Stimulated activated CD4-positive, alpha-beta T cell treated with anti-CD3 and anti-CD28 coated beads, Interleukin-15, amount 100 ng/mL, for 24 hours (primary cell): ENCODE data around the gene TDRD9.

Experiments used
- DNase-seq: peaks from one replicate; pipeline ENCODE4 v3.0.0-alpha.2; 2020

Gene TDRD9

DNA sequence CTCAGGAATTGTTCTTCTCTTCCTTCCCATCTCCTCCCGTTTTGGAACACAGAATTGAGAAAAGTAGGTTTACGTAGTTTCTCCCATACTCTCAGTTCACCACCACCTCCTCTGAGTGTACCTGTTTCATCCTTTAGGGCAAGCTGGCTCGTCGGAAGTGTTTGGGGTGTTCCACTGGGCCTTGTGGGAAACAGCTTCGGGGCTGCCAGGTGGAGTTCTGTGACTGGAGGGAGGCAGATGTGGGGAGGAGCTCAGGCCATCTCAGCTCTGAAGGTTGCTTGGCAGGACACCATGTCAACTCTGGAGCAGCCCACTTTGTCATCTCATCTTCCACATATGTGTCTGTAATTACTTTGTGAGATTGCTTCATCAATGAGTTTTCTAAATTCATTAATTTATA lies 67.6 kb downstream of the TDRD9 start:
- no peak for DNase-seq

DNA sequence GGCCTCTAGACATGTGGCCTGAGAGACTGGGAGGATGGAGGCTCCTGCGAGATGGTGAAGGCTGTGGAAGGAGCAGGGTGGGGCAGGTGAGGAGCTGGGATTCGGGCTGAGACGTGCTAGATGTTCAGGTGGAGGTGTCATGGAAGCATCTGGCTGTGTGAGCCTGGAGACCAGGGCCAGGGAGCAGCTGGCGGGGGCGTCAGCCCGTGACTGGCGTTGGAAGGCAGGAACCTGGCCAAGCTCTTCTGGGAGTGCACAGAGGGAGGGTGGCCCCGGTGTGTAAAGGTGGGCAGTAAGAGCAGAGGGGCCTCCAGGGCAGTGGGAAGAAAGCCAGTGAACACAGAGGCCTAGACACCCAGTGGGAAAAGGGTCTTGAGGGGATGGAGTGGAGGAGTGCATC lies 69.1 kb downstream of the TDRD9 start:
- no peak for DNase-seq

DNA sequence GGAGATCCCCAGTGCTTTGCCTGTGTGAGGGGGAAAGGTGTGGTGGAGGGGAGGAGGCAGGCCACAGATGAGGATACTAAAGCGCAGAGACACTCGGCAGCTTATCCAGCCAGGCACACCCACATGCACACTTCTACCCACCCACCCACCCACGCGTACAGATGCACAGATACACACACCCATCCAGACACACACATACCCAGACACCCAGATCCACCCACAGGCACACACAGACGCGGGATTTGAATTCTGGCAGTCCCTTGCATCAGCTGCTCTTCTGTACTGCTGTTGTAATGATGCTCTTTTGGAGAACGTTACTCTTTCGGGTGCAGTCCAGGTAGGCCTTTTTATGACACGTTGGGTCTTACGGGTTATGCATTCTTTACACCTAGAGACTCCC lies 69.8 kb downstream of the TDRD9 start:
- DNase-seq = no peak

DNA sequence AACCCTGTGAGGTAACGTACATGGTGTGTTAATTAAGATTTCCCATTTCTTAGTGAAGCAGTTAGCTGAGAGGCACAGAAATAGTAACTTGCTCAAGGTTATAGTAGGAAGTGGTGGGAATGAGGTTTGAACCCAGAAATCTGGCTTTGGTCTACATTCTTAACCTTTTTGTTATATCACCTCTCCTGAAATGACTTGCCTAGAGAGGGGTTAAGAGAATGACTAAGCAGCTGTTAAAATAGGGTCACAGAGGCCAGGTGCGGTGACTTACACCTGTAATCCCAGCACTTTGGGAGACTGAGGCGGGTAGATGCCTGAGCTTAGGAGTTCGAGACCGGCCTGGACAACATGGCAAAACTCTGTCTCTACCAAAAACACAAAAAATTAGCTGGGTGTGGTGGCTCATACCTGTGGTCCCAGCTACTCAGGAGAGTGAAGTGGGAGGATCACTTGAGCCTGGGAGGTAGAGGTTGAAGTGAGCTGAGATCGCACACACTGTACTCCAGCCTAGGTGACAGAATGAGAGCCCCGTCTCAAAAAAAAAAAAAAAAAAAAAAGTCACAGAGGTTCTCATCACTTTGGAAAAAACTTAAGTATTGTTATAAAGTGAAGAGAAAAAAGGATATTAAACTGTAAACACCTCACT lies 71.7 kb downstream of the TDRD9 start:
- DNase-seq = no peak

DNA sequence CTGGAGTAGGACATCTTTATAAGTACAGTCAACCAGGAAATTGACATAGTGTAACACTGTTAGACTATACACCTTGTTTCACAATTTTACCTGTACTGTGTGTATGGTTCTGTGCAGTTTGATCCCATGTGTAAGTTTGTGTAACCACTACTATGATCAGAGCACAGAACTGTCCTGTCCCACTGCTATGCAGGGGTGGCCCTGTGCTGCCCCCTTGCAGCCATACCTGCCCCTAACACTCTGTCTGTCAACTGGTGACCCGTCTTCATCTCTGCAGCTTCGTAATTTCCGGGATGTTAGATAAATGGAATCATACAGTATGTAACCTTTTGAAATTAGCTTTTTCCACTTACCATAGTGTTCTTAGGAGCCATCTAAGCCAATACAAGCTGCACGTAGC lies 72.7 kb downstream of the TDRD9 start:
- DNase-seq = peak; percentile 25

DNA sequence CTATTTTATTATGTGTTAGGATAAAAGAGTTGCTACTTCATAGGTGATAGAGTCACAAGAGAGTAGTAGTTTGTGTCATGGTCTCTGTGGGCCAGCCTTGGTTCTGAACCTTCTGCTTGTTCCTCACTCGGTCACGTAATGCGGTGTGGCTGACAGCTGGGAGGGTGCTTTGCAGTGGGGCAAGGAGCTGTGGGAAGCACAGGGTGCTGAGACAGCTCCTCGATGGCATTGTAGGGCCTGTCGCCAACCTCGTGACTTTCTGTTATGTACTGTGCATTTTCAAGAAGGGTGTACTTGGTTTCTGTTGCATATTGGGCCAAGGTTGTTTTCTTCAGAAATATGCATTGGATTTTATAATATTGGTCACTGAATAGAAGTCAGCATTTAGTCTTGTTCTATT lies 75.4 kb downstream of the TDRD9 start:
- no peak for DNase-seq

DNA sequence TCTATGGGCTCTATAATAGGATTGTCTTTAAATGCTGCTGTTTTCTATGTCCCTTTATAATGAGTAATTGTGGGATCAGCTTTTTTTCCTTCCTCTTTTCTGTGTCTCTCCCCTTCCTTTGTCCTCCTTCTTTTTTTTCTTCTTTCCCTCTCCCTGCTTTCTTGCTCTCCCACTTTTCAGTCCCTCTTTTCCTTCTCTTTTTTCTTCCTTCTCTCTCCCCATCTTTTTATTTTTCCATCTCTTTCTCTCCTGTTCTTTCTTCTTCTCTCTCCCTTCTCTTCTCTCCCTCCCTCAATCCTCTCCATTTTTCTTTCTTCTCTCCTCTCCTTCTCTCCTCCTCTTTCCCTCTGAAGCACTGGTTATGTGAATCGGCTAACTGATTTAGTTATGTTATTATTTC lies 76.6 kb downstream of the TDRD9 start:
- DNase-seq = no peak

DNA sequence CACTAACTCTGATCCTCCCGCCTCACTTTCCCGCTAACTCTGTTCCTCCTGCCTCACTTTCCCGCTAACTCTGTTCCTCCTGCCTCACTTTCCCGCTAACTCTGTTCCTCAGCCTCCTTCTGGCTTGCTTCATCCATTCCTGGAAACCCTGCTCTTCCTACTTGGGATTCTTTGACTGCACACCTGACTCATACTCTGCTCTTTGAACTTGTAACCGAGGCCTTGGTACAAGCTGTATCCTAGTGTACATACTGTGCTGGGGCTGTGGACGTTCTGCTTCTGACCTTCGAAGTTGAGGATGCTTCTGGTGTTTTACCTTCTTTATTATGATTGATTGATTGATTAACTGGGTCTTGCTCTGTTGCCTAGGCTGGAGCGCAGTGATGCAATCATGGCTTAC lies 77.2 kb downstream of the TDRD9 start:
- DNase-seq = no peak

DNA sequence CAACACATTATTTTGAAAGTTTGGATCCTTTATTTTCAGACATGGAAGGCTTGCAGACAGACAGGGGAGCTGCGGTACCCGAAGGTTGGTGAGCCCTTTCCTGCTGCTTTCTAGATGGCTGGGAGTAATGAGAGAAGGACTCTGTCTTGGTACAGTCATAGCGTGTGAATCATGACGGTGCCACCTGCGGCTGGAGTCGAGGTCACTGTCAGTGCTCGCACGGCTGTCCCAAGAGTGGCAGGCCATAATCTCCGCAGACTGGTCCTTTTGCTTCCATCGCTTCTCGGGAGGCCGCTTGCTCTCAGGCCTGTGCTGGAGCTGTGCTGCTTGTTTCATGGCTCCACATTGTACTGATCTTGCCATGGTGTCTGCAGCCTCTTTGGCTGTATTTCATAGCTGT lies 78.9 kb downstream of the TDRD9 start:
- DNase-seq = no peak

DNA sequence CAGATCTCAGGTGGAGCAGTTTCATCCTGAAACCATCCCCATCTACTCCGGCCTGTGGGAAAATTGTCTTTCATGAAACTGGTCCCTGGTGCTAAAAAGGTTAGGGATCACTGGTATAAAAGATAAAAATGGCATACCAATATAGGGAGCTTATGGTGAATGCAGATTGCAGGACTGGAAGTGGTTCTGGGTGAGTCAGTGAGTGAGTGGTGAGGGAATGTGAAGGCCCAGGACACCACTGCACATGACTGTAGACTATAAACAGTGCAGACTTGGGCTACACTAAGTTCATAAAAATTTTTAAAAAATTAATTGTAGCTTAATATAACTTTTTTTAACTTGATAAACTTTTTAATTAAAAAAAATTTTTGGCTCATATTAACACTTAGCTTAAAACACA lies 81.0 kb downstream of the TDRD9 start:
- no peak for DNase-seq

DNA sequence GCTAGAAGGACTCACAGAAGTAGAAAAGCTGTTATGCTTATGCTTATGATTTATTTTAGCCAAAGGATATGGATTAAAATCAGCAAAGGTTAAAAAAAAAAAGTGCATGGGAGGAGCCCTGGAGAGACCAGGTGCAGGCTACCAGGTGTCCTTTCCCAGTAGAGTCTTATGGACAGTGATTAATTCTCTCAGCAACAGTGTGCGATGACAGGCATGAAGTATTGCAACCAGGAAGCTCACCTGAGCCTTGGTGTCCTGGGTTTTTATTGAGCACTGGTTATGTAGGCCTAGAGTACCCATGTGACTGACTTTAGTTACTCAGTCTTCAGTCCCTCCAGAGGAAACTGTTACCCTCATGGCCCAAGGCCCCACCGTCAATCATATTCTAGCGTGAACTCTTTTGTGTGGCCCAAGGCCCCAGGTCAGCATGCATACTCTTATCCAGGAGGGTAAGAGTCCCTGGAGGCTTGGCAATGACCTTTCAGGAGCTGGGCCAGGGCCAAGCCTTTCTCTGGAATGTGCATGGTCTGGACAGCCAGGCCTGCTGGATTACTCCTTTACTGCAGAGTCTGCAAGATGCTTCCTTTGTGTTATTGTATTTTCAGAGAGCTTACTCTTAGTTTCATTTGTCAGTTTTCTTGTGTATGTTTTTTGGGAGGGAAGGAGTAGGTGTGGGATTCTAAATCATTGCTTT lies 83.7 kb downstream of the TDRD9 start:
- DNase-seq = no peak

DNA sequence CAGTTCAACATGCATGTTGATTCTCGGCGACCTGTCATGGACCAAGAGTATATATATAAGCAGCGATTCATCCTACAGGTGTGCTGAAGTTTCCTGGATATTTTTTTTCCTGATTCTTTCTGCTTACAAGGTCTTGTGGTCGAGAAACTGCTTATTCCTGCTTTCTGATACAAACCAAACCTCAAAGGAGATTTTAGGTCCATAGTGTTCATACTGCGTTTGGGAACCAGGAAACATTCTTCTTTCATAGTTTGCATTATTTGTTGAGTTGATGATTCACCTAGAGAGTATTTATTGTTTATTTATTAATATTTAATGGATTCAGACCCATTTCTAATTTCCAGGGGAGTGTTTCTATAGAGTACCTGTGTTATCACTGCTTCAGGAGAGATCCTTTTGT lies 86.5 kb downstream of the TDRD9 start:
- DNase-seq = no peak

DNA sequence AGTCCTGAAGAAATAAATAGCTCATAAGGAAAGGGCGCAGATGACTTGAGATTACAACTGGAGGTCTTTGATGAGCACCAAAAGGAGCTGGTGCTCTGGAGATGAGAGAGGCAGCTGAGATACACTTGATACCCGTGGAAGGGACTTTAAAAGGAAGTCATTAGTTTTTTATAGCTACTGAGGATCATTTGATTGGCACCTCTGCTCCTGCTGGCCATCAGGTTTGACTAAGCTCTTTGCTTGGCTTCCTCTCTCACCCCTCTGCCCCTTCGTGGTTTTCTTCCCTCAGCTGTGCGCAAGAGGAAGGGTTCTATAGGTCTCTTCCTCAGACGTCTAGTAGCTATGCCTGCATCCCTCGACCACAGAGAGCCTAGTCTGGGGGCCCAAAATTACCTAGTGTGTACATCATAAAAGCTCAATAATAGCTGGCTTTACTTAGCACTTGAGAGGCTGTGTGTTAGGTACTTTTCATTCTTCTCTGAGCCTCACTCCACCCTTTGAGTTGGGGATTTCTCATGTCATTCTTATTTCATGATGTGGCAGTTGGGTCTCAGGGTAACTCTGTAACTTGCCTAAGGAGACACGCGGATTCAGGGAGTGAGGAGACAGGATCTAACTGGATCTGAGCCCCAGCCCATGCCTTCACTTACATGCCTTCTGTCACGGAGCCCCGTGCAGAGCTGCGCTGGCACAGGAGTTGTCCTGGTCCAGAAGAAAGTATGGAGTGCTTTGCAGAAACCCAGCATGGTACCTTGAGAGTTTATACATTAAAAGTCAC lies 88.8 kb downstream of the TDRD9 start:
- no peak for DNase-seq

DNA sequence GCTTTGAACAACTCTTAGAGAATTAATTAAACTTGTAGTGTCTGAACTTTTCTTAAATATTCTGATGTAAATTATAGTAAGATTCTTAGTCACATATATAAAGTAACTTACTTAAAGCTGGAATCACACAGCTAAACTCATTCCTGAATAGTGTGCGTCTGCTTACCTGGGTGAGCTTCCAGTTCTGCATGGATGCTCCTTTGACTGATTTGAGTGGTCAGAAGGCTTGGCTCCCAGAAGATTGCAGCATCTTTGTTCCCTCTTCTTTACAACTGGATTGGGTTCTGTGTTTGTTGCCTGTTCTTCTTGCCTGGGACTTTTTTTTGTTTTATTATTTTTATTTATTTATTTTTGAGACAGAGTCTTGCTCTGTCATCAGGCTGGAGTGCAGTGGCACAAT lies 90.8 kb downstream of the TDRD9 start:
- no peak for DNase-seq

DNA sequence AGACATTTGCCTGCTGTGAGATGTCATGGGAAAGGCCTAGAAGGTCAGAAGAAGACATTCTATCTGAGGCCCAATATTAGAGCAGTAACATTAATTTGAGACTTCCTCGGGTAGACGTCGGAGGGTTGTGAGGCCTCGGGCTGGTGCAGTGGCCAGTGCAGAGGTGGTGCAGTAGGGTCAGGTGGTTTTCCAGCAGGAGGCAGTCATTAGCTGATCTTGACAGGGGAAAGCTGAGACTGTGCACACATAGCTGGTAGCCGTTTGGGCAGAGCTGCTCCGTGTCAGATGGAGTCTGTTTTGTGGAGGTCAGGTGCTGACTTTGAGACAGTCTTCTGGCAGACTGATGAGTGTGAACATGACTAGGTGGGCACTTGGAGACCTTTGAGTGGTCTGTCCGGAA lies 91.5 kb downstream of the TDRD9 start:
- DNase-seq = no peak

DNA sequence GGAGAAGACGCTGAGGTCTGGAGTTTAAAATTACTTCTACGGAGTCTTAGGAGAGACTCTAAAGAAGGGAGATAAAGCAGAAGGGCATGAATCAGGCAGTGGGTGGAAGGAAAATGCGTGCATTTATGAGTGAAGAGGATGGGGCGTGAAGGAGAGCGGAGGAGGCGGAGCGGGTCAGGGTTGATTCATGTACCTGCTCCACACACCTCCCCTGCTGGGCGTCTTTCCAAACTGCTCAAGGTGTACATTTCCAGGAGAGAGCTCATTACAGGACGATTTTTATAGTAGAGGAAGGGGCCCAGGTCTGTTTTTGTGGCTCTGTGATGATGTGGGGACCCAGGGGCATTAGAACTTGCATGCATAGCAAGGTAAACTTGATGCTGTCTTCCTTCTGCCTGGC lies 92.2 kb downstream of the TDRD9 start:
- DNase-seq = no peak

DNA sequence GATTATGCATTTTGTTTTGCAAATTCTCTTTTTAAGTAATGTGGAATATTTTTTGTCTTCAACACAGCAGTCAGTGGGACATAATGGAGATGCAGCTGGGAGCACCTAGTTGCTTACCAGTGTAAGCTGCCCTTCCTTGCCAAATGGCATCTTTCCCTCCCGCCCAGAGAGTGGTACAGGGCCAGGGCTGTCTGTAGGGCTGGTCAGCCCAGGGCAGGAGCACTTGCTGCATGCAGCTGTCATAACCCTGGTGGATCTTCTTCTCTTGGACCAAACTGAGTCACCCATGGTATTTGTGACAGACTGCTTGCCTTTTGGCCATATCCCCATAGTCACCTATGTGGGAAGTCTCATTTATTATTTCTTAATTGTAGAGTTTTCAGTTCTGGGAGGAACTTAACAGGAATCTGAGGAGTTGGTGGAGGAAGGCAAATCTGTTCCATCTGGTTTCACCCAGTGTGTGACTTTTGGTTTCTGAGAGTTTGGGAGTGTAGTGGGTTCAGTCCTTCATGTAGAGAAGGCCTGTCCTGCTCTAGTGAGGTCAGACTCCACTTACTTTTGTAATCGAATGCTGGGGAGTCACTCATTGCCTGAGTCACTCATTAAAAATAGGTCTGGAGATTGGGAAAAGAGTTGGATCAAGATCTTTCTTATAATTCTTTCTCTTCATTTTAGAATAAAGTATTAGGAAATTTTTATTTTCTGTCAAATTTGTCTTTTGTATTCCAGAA lies 95.2 kb downstream of the TDRD9 start:
- no peak for DNase-seq

DNA sequence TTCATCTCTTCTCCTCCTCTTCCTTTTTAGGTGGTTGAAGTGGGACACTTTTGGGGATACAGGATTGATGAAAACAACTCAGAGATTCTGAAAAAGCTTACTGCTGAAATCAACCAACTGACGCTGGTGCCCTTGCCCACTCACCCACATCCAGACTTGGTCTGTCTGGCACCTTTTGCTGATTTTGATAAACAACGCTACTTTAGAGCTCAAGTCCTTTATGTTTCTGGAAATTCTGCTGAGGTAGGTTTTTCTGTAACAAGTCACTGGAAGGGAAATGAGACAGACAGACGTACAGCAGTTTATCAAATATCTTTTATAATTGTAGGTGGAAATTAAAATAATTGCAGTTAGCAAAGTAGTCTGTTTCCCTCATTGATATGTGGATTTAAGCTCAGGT lies 97.3 kb downstream of the TDRD9 start:
- no peak for DNase-seq

DNA sequence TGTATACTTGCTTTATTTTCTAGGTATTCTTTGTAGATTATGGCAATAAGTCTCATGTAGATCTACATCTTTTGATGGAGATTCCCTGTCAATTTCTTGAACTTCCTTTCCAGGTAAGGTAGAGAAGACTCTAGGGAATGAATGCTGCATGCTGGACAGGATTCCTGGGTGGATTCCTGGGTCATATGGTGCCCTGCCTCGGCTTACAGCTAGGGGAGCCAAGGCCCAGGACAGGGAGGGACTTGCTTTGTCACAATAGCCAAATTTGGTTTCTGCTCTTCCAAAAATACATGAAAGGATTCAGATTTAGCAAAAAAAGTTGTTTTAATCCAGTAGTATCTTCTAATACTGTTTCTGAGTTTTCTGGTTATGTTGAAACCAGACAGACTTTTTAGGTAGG lies 97.8 kb downstream of the TDRD9 start:
- no peak for DNase-seq

DNA sequence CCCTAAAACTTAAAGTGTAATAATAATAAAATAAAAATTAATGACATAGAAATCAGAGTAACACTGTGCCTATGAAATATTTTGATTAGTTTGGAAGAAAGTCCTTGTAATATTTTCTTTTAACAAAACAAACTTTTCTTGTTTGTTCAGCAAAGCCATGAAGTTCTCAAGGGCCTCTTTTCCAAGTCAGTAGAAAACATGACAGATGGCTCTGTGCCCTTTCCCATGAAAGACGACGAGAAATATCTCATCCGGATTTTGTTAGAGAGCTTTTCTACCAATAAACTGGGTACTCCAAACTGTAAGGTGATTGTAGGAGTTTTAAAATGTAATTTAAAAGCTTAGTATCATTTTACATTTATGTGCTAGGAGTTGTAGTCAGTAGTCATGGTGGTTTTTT lies 102.7 kb downstream of the TDRD9 start:
- DNase-seq = no peak

DNA sequence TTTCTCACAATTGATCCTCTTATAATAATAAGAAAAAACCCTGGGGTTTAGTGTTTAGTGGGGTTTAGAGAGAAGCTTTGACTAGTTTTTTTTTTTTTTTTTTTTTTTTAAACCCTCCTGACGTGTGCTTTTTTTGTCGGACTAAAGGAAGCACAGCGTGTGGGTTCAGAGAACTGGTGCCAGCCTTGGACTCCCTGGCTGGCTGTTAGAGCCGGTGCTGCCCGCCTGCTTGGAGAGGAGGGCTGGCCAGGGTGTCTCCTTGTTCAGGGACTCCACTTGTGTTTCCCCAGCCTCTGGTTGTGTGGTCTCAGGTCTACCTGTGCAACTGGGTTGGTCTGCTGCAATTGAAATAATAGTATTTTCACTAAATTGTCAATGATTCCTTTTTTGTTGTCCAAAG lies 103.1 kb downstream of the TDRD9 start:
- no peak for DNase-seq

DNA sequence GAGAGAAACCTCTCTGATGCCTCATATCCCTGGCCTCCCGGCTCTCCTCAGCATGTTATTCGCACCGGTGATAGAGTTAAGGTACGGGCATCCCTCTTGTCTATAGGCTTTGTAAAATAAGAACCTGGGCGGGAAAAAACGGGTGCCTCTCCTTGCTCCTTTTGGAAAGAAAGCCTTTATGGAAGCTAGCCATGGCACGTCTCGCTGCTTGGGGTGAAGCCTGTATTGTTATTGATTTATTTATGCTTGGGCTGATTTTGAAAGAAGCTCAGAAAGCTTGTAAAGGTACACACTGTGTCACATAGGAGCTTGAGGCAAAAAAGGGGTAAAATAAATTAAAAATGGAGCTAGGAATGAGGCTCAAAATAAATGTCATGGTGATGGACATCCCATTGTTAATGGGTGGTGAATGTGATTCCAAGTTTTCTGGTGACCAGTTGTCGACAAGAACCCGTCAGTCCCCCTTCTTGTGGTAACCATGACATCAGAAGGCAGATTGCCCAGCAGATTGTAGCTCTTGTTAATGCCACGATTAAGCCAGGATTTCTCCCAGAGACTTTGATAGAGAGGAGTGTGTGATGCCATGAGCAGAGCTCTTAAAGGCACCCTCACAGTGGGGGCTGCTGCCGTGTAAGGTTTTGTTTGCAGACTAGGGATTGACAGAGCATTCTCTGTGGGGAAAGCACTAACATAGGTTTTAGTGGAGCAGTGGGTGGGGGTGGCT lies 106.9 kb downstream of the TDRD9 start:
- DNase-seq = no peak

DNA sequence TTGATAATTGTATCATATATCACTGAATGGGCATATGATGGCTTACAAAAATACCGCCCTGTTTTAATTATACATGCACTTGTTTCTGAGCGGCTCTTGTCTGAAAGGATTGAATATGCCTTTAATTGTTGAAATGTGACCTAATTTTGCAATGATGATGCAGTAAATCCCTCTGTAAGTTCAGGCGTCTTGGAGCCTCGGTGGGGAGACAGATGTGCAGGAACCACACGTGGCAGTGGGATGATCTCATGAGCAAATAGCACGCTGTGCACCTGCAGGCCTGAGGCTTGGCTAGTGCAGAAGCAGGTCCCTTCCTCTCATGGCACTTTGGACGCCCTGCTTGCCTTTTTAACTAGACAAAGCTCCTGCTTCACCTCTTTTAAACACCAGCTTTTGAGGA lies 108.0 kb downstream of the TDRD9 start:
- DNase-seq = no peak
